ENCODE data around the gene DHFR.

The DHFR gene

DNA sequence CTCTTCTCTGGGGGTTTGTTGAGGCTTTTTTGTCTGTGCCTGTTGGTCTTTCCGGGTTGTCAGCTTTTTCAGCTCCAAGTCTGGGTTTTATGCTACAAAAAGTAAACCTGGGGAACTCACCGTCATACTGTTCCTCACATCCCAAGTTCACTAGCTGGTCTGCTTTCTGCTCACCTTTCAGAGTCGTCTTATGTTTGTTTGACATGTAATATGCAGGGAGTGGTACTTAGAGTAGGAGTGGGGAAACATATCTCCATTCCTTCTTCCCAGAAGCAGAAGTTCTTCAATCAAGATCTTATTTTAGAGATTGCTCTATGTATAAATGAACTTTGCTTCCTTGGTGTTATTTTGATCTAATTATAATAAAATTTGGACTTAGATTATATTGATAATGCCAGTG is 41.7 kb upstream of the DHFR start:
- no peak for TF ChIP-seq CTCF (IDR thresholded peaks at IDR 0.05)

GRCh38 chr5:80695666-80696065 is 40.9 kb upstream of the DHFR start:
- TF ChIP-seq CTCF (IDR thresholded peaks at IDR 0.05), result no peak

- TF ChIP-seq CTCF (IDR thresholded peaks at IDR 0.05), result no peak
Measured at GRCh38 chr5:80689627-80690026, 34.8 kb upstream of the DHFR start.

GRCh38 chr5:80688648-80689420 is 34.1 kb upstream of the DHFR start:
- no peak for TF ChIP-seq CTCF (IDR thresholded peaks at IDR 0.05)

DNA sequence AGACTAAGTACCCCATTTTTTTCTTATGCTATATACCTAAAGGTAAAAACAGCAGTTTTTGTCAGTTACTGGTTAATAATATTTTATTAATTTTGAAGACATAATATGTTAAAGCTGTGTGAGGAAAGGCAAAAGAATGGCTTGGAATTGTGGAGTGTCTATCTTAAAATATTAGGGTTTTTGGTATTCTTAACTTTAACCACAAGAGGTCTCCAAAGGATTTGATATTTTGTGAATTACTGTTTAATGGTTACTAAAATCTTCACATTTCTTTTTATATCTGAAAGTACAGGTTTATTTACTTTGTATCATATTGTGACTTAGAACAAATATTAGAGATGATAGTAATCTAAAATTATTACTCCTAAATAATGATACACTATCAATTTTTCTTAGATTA is 32.0 kb upstream of the DHFR start:
- peak; percentile 58 for TF ChIP-seq CTCF (IDR thresholded peaks at IDR 0.05)

- TF ChIP-seq CTCF (IDR thresholded peaks at IDR 0.05), result no peak
Measured at GRCh38 chr5:80676706-80677105, 21.9 kb upstream of the DHFR start.

GRCh38 chr5:80672140-80672736 is 17.5 kb upstream of the DHFR start:
- peak; percentile 79 for TF ChIP-seq CTCF (IDR thresholded peaks at IDR 0.05)
